Measurements from ENCODE around the gene PHTF2. TPM values are rescaled to one million over a fixed set of nuclear protein-coding genes. Genes with fewer than 3 reads are reported as not detected.
A peak's percentile ranks its signal among the peaks of the same experiment; 100 is the strongest.

The PHTF2 gene
- total RNA-seq, 2 donors from 2014 or later = 15.4 to 20.6 TPM

GRCh38 chr7:77757589-77757988 lies 41.0 kb upstream of the PHTF2 start:
- no peaks in the 10 kb centered on the region for H3K4me1 ChIP-seq (ENCODE audit: control insufficient read depth, insufficient read depth, low read length)
- no peaks in the 10 kb centered on the region for H3K27me3 ChIP-seq (ENCODE audit: control insufficient read depth, insufficient read depth, low read length, poor library complexity, severe bottlenecking)
- no peak for TF ChIP-seq CTCF (conservative IDR thresholded peaks at IDR 0.05)
- H3K4me3 ChIP-seq (ENCODE audit: low read length) = no peak overlapping the region
- Mint-ChIP-seq H3K27me3 (ENCODE audit: insufficient read depth) (no peaks in the 10 kb centered on the region), H3K36me3 (ENCODE audit: low read depth) (peaks cover 10% of the 10 kb centered on the region), H3K4me1 (peaks cover 10% of the 10 kb centered on the region), H3K4me3 (no peak overlapping the region), H3K27ac (no peak overlapping the region), H3K9me3 (no peaks in the 10 kb centered on the region)
- WGBS, 2 experiments (ENCODE audit: insufficient coverage in 1 of 2, insufficient read length in 1 of 2) = 60 to 71% methylated on average over 1 of the region's 1 CpG
- no peak overlapping the region for H3K9ac ChIP-seq (ENCODE audit: extremely low read depth, low read length, poor library complexity, severe bottlenecking)
- peaks cover 5% of the 10 kb centered on the region for H3K36me3 ChIP-seq (ENCODE audit: control insufficient read depth, insufficient read depth, low read length)
- H3K27ac ChIP-seq (ENCODE audit: low read depth, low read length) = no peak overlapping the region
- no peaks in the 10 kb centered on the region for H3K9me3 ChIP-seq (ENCODE audit: control insufficient read depth, low read length)
- DNase-seq = no peak

- Mint-ChIP-seq H3K36me3 (ENCODE audit: low read depth) (peaks cover 5% of the 10 kb centered on the region), H3K4me3 (no peak overlapping the region), H3K27ac (no peak overlapping the region), H3K9me3 (no peaks in the 10 kb centered on the region), H3K4me1 (peaks cover 13% of the 10 kb centered on the region), H3K27me3 (ENCODE audit: insufficient read depth) (no peaks in the 10 kb centered on the region)
- Histone ChIP-seq H3K4me1 (ENCODE audit: control insufficient read depth, insufficient read depth, low read length) (no peaks in the 10 kb centered on the region), H3K9me3 (ENCODE audit: control insufficient read depth, low read length) (no peaks in the 10 kb centered on the region), H3K36me3 (ENCODE audit: control insufficient read depth, insufficient read depth, low read length) (no peaks in the 10 kb centered on the region), H3K27me3 (ENCODE audit: control insufficient read depth, insufficient read depth, low read length, poor library complexity, severe bottlenecking) (no peaks in the 10 kb centered on the region), H3K4me3 (ENCODE audit: low read length) (no peak overlapping the region), H3K27ac (ENCODE audit: low read depth, low read length) (no peak overlapping the region), H3K9ac (ENCODE audit: extremely low read depth, low read length, poor library complexity, severe bottlenecking) (no peak overlapping the region)
- DNase-seq = peak; percentile 87
- WGBS, 2 experiments (ENCODE audit: insufficient coverage in 1 of 2, insufficient read length in 1 of 2) = 0 to 9% methylated on average over 1 to 3 of the region's 3 CpGs
- peak; percentile 90 for TF ChIP-seq CTCF (conservative IDR thresholded peaks at IDR 0.05)
Observed at GRCh38 chr7:77759294-77759889, 39.2 kb upstream of the PHTF2 start.

- H3K4me3 ChIP-seq (ENCODE audit: low read length) = peak overlapping the region; percentile 52
- WGBS, 2 experiments (ENCODE audit: insufficient coverage in 1 of 2, insufficient read length in 1 of 2) = 91 to 97% methylated on average over 4 to 9 of the region's 10 CpGs
- H3K36me3 ChIP-seq (ENCODE audit: control insufficient read depth, insufficient read depth, low read length) = no peaks in the 10 kb centered on the region
- H3K27me3 ChIP-seq (ENCODE audit: control insufficient read depth, insufficient read depth, low read length, poor library complexity, severe bottlenecking) = no peaks in the 10 kb centered on the region
- H3K9ac ChIP-seq (ENCODE audit: extremely low read depth, low read length, poor library complexity, severe bottlenecking) = no peak overlapping the region
- H3K27ac ChIP-seq (ENCODE audit: low read depth, low read length) = no peak overlapping the region
- H3K9me3 ChIP-seq (ENCODE audit: control insufficient read depth, low read length) = no peaks in the 10 kb centered on the region
- Mint-ChIP-seq H3K27ac (no peak overlapping the region), H3K4me3 (no peak overlapping the region), H3K27me3 (ENCODE audit: insufficient read depth) (no peaks in the 10 kb centered on the region), H3K36me3 (ENCODE audit: low read depth) (no peaks in the 10 kb centered on the region), H3K4me1 (peaks cover 19% of the 10 kb centered on the region), H3K9me3 (no peaks in the 10 kb centered on the region)
- H3K4me1 ChIP-seq (ENCODE audit: control insufficient read depth, insufficient read depth, low read length) = no peaks in the 10 kb centered on the region
- TF ChIP-seq CTCF (conservative IDR thresholded peaks at IDR 0.05) = no peak
- no peak for DNase-seq
Observed at GRCh38 chr7:77760809-77761453, 37.6 kb upstream of the PHTF2 start.
